B cell (primary cell): ENCODE measurements around the gene PDE6A. TPM values are rescaled to one million over a fixed set of nuclear protein-coding genes. Genes with fewer than 3 reads are reported as not detected.

Experiments
- ATAC-seq: fragments of 200-7000 bp; cut with Tn5 transposase; one replicate; pipeline ENCODE4 v1.10.0; 2021; ENCODE audit warnings: low read depth, mild to moderate bottlenecking, moderate number of reproducible peaks, moderate library complexity
- CTCF ChIA-PET: fragments of 350-600 bp; sonication (Branson Sonifier 250); formaldehyde crosslinking; loops from one replicate; lab custom pipeline; 2021; ENCODE audit warnings: antibody characterized with exemption, inconsistent platforms; lab: Charles Lee
- POLR2A ChIA-PET: fragments of 350-600 bp; sonication (Branson Sonifier 250); formaldehyde crosslinking; loops from one replicate; lab custom pipeline; 2021; ENCODE audit warnings: antibody characterized with exemption; lab: Charles Lee
- DNase-seq: peaks from one replicate; pipeline ENCODE4 v3.0.0; 2013
- H2AFZ ChIP-seq: 2 replicates; pipeline ENCODE4 v1.6.1; 2012; ENCODE audit warnings: mild to moderate bottlenecking, low read depth, low read length; ENCODE audit not compliant: insufficient read depth, poor library complexity, severe bottlenecking
- H3K27ac ChIP-seq, 2 donors: 1 replicate in 1 of 2; 2 replicates in 1 of 2; pipeline ENCODE4 v1.5.1; 2012 to 2013; ENCODE audit warnings: low read length in 2 of 2, mild to moderate bottlenecking in 2 of 2, moderate library complexity in 1 of 2
- H3K27me3 ChIP-seq, 4 experiments: fragments of 200-600 bp in 1 of 4; sonication (generic) in 1 of 4; replicated peaks in 1 of 4; 1 replicate in 2 of 4; 2 replicates in 2 of 4; pipeline versions ENCODE4 v1.6.1 to v1.7.0; 2013 to 2016; ENCODE audit warnings: low read length in 3 of 4, mild to moderate bottlenecking in 2 of 4, mixed read lengths in 1 of 4, moderate library complexity in 1 of 4; ENCODE audit not compliant: insufficient read depth in 4 of 4, control insufficient read depth in 3 of 4; ENCODE audit errors: control extremely low read depth in 1 of 4
- H3K36me3 ChIP-seq, 2 experiments: replicated peaks in 1 of 2; 1 replicate in 1 of 2; 2 replicates in 1 of 2; pipeline versions ENCODE4 v1.6.1 to v1.7.1; 2013; ENCODE audit warnings: low read length in 1 of 2; ENCODE audit not compliant: insufficient read depth in 2 of 2, control insufficient read depth in 1 of 2; ENCODE audit errors: control extremely low read depth in 1 of 2, extremely low read depth in 1 of 2
- H3K4me1 ChIP-seq, 2 donors: fragments of 200-600 bp in 1 of 2; sonication (generic) in 1 of 2; 1 replicate in 1 of 2; 2 replicates in 1 of 2; pipeline versions ENCODE4 v1.5.1 to v1.6.1; 2013 to 2017; ENCODE audit warnings: low read length in 2 of 2; ENCODE audit not compliant: control insufficient read depth in 2 of 2, insufficient read depth in 2 of 2
- H3K4me2 ChIP-seq: replicated peaks from 2 replicates; pipeline ENCODE3; 2012; ENCODE audit warnings: mild to moderate bottlenecking, low read depth, low read length; ENCODE audit not compliant: poor library complexity, severe bottlenecking
- H3K4me3 ChIP-seq, 5 experiments: fragments of 200-600 bp in 1 of 5; sonication (generic) in 1 of 5; 1 replicate in 3 of 5; 2 replicates in 2 of 5; pipeline versions ENCODE4 v1.5.1 to v1.7.0; 2011 to 2016; ENCODE audit warnings: low read length in 4 of 5, mild to moderate bottlenecking in 4 of 5, low read depth in 2 of 5, control low read depth in 1 of 5, moderate library complexity in 1 of 5; ENCODE audit not compliant: insufficient read depth in 1 of 5; ENCODE audit errors: control extremely low read depth in 1 of 5, extremely low read depth in 1 of 5
- H3K79me2 ChIP-seq: fragments of 200-600 bp; sonication (generic); one replicate; pipeline ENCODE4 v1.6.0; 2016; ENCODE audit warnings: low read length; ENCODE audit not compliant: control insufficient read depth, insufficient read depth
- H3K9ac ChIP-seq: fragments of 200-600 bp; sonication (generic); 2 replicates; pipeline ENCODE4 v1.6.1; 2017; ENCODE audit warnings: mild to moderate bottlenecking, low read length, moderate library complexity
- H3K9me3 ChIP-seq, 3 donors: one replicate each; pipeline versions ENCODE4 v1.6.1 to v1.7.1; 2013; ENCODE audit warnings: low read length in 2 of 3; ENCODE audit not compliant: control insufficient read depth in 2 of 3, insufficient read depth in 1 of 3; ENCODE audit errors: control extremely low read depth in 1 of 3
- H4K20me1 ChIP-seq: 2 replicates; pipeline ENCODE4 v1.6.0; 2012; ENCODE audit warnings: mild to moderate bottlenecking, low read length; ENCODE audit not compliant: insufficient read depth, control insufficient read depth, poor library complexity, severe bottlenecking
- H3K27ac Mint-ChIP-seq: one replicate; pipeline ENCODE4 v1.8.0; 2021; ENCODE audit warnings: mixed read lengths
- H3K27me3 Mint-ChIP-seq: one replicate; pipeline ENCODE4 v1.8.0; 2021; ENCODE audit warnings: mixed read lengths
- H3K4me1 Mint-ChIP-seq: one replicate; pipeline ENCODE4 v1.8.0; 2021; ENCODE audit warnings: mixed read lengths
- H3K4me3 Mint-ChIP-seq: one replicate; pipeline ENCODE4 v1.8.0; 2021; ENCODE audit warnings: mixed read lengths
- H3K9me3 Mint-ChIP-seq: one replicate; pipeline ENCODE4 v1.8.0; 2022; ENCODE audit warnings: mixed read lengths; ENCODE audit not compliant: insufficient read depth
- EZH2 ChIP-seq: IDR thresholded peaks from 2 replicates; pipeline ENCODE4 v1.6.1; 2012; ENCODE audit warnings: borderline replicate concordance, low read depth, mild to moderate bottlenecking, moderate library complexity, low read length; ENCODE audit not compliant: insufficient read depth, poor library complexity, severe bottlenecking
- whole genome bisulfite sequencing: methylation state at CpG from one replicate; pipeline ENCODE4 v1.1.5; 2013; ENCODE audit warnings: missing lambda C conversion rate; ENCODE audit not compliant: insufficient coverage; 5-methylcytosine and 5-hydroxymethylcytosine counted together
- intact Hi-C: fragments of 100-400 bp; cut with micrococcal nuclease; formaldehyde crosslinking; loops from one replicate; pipeline ENCODE4 v1.10.0; 2022
- polyA plus RNA-seq: library from polyadenylated mRNA; depleted of rRNA; stranded (reverse); fragments of >200 nt; gene quantifications from 2 replicates; pipeline ENCODE4 v1.2.3, GENCODE V29; 2012
- total RNA-seq, 2 donors: library from RNA; stranded (reverse); fragments of 120-200 nt in 1 of 2; gene quantifications; 1 replicate in 1 of 2; 2 replicates in 1 of 2; pipeline versions ENCODE4 v1.2.3 to v1.2.4, GENCODE V29; 2013 to 2022
- TF ChIP-seq, protein P1 (sequence below): fragments of 200-600 bp; IDR thresholded peaks from one replicate; pipeline ENCODE4 v1.8.0; 2022; ENCODE audit warnings: antibody characterized with exemption, mild to moderate bottlenecking

PDE6A gene
- total and polyA plus RNA-seq, 2 donors (not counting 1 experiment from before 2014, with no cell fraction given), result not detected

DNA sequence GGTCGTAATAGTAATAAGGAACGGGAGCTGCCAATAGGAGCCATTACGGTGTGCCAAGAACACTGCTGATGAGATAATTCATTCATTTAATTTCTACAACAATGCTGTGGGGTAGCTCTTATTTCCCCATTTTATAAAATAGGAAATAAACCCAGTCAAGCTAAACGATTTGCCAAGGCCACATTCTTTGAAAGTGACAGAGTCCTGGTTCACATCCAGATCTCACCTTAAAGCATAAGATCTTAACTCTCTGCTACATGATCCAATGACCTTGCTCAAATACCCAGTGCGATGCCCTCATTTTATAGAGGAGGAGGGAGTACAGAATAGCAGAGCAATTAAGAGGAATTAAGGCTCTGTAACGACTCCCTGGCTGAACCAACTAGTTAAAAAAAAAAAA, 5.0 kb downstream of the PDE6A start:
- 83% methylated on average over 1 of the region's 6 CpGs for WGBS
- H2AFZ ChIP-seq, result no peak overlapping the region
- no peak for ATAC-seq
- H3K27me3 ChIP-seq, result no peaks in the 10 kb centered on the region
- H3K79me2 ChIP-seq, result no peaks in the 10 kb centered on the region
- no peaks in the 10 kb centered on the region for H3K36me3 ChIP-seq
- no peak overlapping the region for H3K4me2 ChIP-seq
- no peak for DNase-seq
- CTCF ChIA-PET, result no interaction called here
- Mint-ChIP-seq H3K4me3 (no peak overlapping the region), H3K27me3 (peaks cover 13% of the 10 kb centered on the region), H3K4me1 (no peaks in the 10 kb centered on the region), H3K27ac (no peak overlapping the region), H3K9me3 (no peaks in the 10 kb centered on the region)
- no peaks in the 10 kb centered on the region for H4K20me1 ChIP-seq
- H3K4me3 ChIP-seq, result no peak overlapping the region
- no peak overlapping the region for H3K27ac ChIP-seq
- no peak overlapping the region for H3K9ac ChIP-seq
- POLR2A ChIA-PET, result no interaction called here
- TF ChIP-seq, protein P1, sequence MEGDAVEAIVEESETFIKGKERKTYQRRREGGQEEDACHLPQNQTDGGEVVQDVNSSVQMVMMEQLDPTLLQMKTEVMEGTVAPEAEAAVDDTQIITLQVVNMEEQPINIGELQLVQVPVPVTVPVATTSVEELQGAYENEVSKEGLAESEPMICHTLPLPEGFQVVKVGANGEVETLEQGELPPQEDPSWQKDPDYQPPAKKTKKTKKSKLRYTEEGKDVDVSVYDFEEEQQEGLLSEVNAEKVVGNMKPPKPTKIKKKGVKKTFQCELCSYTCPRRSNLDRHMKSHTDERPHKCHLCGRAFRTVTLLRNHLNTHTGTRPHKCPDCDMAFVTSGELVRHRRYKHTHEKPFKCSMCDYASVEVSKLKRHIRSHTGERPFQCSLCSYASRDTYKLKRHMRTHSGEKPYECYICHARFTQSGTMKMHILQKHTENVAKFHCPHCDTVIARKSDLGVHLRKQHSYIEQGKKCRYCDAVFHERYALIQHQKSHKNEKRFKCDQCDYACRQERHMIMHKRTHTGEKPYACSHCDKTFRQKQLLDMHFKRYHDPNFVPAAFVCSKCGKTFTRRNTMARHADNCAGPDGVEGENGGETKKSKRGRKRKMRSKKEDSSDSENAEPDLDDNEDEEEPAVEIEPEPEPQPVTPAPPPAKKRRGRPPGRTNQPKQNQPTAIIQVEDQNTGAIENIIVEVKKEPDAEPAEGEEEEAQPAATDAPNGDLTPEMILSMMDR, result no peak
- TF ChIP-seq EZH2, result no peak
- H3K4me1 ChIP-seq, result no peaks in the 10 kb centered on the region
- H3K9me3 ChIP-seq, result no peaks in the 10 kb centered on the region
- intact Hi-C loops, result no loop called here

DNA sequence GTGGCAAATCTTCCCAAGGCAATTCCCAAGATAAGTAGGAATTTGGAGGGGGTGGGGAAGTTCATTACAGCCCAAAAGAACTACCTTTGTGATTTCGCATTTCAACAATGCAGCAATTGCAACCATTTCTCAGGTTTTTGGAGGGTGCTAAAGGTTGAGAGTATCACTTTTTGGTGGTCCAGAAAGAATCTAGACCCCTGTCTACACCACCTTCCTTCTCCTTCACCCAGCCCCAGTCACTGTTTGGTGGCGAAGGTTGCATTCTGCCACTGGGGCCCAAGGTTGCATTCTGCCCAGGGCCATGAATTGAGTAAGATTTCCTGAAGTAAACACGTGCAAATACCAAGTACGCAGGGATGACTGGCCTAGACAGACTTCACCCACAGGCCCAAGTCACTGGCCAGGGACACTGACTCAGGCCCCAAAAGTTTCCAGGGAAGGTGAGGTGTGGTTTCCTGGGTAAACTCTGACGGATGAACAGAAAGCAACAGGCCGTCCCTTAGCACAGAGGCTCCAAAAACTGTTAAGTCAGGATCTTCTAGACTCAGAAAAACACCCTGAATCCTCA, 5.7 kb downstream of the PDE6A start:
- no peak overlapping the region for H3K9ac ChIP-seq
- ATAC-seq, result no peak
- no peak overlapping the region for H3K27ac Mint-ChIP-seq
- POLR2A ChIA-PET, result no interaction called here
- CTCF ChIA-PET, result no interaction called here
- WGBS, result 83% methylated on average over 4 of the region's 6 CpGs
- no peak overlapping the region for H2AFZ ChIP-seq
- H3K79me2 ChIP-seq, result no peaks in the 10 kb centered on the region
- no peak for DNase-seq
- no peaks in the 10 kb centered on the region for H3K4me1 Mint-ChIP-seq
- H3K4me3 Mint-ChIP-seq, result no peak overlapping the region
- no peak overlapping the region for H3K4me3 ChIP-seq
- no peak overlapping the region for H3K4me2 ChIP-seq
- H3K36me3 ChIP-seq, result no peaks in the 10 kb centered on the region
- TF ChIP-seq EZH2, result no peak
- TF ChIP-seq, protein P1, result no peak
- no peaks in the 10 kb centered on the region for H3K9me3 ChIP-seq
- H3K9me3 Mint-ChIP-seq, result no peaks in the 10 kb centered on the region
- intact Hi-C loops, result no loop called here
- peaks cover 16% of the 10 kb centered on the region for H3K27me3 Mint-ChIP-seq
- no peaks in the 10 kb centered on the region for H3K27me3 ChIP-seq
- H3K4me1 ChIP-seq, result no peaks in the 10 kb centered on the region
- no peak overlapping the region for H3K27ac ChIP-seq
- no peaks in the 10 kb centered on the region for H4K20me1 ChIP-seq
